Measurements from ENCODE around the gene HMGXB4. TPM values are rescaled to one million over a fixed set of nuclear protein-coding genes. Genes with fewer than 3 reads are reported as not detected.

HMGXB4 gene
- total RNA-seq, 1 donor from 2014 or later: 6.8 TPM

DNA sequence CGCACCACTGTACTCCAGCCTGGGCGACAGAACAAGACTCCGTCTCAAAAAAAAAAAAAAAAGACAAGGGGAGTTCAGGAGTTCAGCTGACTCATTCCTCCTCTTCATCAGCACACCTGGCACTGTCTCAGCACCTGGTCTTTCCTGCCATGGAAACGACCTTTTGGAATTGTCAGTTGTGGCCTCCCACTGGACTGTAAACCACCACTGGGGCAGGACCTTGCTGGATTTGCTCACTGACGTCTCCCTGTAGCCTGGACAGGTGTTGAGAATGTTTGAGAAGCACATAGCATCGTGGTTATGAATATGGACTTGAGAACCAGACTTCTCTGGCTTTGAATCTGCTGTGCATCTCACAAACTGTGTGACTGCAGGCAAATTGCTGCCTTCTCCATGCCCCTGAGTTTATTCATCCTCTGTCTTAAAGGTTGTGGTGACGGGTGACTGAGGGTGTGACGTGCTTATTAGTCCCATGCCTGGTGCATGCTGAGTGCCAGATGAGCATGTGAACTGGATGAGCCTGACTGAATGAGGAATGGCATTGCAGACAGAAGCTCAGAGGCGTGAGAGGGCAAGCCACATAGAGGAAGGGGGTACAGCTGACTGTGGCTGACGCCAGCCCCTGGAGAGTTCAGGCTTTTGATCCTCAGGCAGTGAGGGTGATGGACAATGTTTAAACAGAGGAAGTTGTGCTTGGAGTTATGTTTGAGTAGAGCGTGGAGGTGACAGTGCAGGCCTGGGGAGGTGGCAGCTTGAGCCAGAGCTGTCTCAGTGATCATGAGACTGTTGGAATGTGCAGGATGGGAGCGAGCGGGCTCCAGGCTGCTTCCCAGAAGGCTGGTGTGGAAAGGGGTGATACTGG lies 55.1 kb downstream of the HMGXB4 start:
- Histone ChIP-seq H3K27ac (peak overlapping the region; percentile 77 to 89), H3K9me3 (no peaks in the 10 kb centered on the region), H3K4me3 (no peak overlapping the region), H3K4me1 (peaks cover 5 to 41% of the 10 kb centered on the region in 2 donors), H3K36me3 (peaks cover 0 to 2% of the 10 kb centered on the region in 2 donors), H3K27me3 (no peaks in the 10 kb centered on the region)
- TF ChIP-seq, protein P1, sequence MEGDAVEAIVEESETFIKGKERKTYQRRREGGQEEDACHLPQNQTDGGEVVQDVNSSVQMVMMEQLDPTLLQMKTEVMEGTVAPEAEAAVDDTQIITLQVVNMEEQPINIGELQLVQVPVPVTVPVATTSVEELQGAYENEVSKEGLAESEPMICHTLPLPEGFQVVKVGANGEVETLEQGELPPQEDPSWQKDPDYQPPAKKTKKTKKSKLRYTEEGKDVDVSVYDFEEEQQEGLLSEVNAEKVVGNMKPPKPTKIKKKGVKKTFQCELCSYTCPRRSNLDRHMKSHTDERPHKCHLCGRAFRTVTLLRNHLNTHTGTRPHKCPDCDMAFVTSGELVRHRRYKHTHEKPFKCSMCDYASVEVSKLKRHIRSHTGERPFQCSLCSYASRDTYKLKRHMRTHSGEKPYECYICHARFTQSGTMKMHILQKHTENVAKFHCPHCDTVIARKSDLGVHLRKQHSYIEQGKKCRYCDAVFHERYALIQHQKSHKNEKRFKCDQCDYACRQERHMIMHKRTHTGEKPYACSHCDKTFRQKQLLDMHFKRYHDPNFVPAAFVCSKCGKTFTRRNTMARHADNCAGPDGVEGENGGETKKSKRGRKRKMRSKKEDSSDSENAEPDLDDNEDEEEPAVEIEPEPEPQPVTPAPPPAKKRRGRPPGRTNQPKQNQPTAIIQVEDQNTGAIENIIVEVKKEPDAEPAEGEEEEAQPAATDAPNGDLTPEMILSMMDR (IDR thresholded peaks at IDR 0.05): no peak
- peak in 1 of 2 donors; percentile 61 for DNase-seq (ENCODE audit: low spot score in 2 of 2)
- intact Hi-C loops (cut with DNase I): loop anchor here (1.0 kb wide), 1 partner anchor 12 kb away; no protein-coding TSS in a partner anchor

DNA sequence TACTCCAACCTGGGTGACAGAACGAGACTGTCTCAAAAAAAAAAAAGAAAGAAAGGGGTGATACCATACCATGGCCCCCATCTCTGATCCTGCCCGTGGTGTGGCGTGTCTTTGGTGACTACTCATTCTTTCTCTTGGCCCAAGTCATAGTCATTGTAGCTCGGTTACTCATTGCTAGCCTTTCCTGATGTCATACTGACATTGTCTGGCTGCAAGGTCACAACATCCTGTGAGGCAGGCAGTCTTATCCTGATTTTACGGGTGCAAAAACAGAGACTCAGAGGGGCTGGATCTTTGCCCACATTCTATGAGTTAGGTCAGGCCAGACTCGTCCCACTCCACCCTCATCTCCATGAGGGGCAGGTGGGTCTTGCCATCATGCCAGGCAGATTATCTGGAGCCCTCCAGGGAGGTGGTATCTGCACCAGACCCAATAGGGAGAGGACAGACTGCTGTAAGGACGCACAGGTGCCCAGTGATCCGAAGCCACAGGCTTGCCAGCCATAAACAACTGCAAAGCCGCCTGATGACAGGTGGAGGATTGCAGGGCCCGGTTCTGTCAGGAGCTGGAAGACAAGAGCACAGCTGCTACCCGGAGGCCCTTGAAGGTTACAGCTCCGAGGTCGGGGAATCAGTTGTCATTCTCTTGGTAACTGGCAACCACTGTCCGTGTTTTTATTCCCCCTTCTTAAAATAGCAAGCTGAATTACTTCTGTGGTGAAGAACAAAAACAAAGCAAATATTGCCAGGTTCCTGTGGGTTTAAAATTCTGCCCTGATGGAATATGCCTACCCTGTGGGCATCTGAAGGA lies 56.2 kb downstream of the HMGXB4 start:
- intact Hi-C loops (cut with DNase I): loop anchor here (1.0 kb wide), 1 partner anchor 13 kb away; no protein-coding TSS in a partner anchor
- H3K4me1 ChIP-seq: peaks cover 5 to 41% of the 10 kb centered on the region in 2 donors
- DNase-seq (ENCODE audit: low spot score in 2 of 2): peak; percentile 35 to 88
- TF ChIP-seq, protein P1 (IDR thresholded peaks at IDR 0.05): no peak
- H3K4me3 ChIP-seq: peak overlapping the region in 1 of 2 donors; percentile 15
- peak overlapping the region; percentile 77 to 89 for H3K27ac ChIP-seq
- H3K9me3 ChIP-seq: no peaks in the 10 kb centered on the region
- peaks cover 8 to 13% of the 10 kb centered on the region in 2 donors for H3K36me3 ChIP-seq
- H3K27me3 ChIP-seq: no peaks in the 10 kb centered on the region

DNA sequence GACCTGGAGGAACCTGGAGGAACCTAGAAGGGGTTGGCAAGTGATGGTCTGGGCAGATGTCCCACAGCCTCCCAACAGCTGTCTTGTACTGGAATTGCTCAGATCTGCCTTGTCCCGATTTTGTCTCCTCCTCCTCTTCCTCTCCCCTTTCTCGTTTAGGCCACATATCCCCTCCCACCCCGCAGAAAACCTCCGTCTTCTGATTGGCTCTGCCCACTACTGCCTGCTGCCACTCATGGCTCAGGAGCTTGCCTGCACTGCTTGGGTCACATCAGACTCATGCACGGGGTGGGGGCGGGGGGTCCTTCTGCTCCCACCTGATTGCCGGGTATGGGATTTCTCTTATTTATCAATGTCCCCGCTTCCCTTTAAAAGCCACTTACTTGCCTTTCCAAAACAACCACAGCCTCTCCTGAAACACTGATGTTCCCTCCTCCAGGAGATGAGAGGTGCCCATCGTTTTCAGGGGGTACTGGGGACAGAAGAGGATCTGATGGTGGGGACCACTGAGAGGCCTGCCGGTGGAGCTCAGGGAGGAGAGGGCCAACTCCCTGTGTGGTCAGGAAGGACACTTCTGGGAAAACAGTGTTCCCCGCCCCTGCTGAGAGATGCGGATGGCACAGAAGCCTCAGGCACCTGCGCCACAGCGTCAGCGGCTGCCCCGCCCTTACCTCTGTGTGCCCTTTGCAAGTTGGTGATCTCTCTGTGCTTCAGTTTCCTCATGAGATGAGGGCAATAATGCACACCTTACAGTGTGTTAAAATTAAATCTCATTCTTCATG lies 57.1 kb downstream of the HMGXB4 start:
- Histone ChIP-seq H3K36me3 (peaks cover 17 to 21% of the 10 kb centered on the region in 2 donors), H3K9me3 (no peaks in the 10 kb centered on the region), H3K4me3 (no peak overlapping the region), H3K27ac (peak overlapping the region; percentile 77 to 89), H3K27me3 (no peaks in the 10 kb centered on the region), H3K4me1 (peaks cover 5 to 41% of the 10 kb centered on the region in 2 donors)
- intact Hi-C loops (cut with DNase I): no loop called here
- TF ChIP-seq, protein P1 (IDR thresholded peaks at IDR 0.05): no peak
- peak in 1 of 2 donors; percentile 59 for DNase-seq (ENCODE audit: low spot score in 2 of 2)

DNA sequence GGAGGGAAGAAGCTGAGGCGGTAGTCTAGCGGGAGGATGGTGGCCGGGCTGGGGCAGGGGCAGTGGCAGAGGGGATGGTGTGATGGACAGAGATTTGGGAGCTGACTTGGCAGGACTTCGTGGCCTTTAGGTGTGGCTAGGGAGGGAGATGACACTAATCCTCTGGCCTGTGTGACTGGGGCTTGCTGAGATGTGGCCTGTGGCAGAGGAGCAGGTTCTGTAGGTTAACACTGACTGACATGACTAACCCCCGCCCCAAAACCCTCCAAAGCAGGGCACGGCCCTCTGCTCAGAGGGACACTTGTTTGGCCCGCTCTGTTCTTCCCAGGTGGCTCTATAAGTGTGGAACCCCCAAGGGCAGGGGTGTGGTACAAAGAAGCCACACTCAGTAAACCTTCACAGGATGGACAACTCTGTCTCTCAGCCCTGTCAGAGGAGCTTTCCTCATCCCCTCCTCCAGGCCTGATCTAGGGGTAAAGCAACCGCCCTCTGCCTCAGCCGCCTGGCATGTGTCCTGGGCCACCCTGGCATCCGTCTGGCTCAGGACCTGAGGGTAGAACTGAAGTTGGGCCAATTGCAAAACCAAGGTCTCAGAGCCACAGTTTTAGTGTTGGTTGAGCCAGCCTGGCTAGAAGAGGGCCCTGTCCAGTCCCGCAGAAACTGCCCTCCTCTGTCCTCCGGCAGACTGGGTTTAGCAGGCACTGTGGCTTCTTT lies 58.0 kb downstream of the HMGXB4 start:
- H3K27ac ChIP-seq: peak overlapping the region; percentile 77 to 89
- peaks cover 26 to 30% of the 10 kb centered on the region in 2 donors for H3K36me3 ChIP-seq
- H3K4me3 ChIP-seq: no peak overlapping the region
- H3K27me3 ChIP-seq: no peaks in the 10 kb centered on the region
- TF ChIP-seq, protein P1 (IDR thresholded peaks at IDR 0.05): no peak
- H3K4me1 ChIP-seq: peaks cover 5 to 41% of the 10 kb centered on the region in 2 donors
- peak in 1 of 2 donors; percentile 75 for DNase-seq (ENCODE audit: low spot score in 2 of 2)
- H3K9me3 ChIP-seq: no peaks in the 10 kb centered on the region
- intact Hi-C loops (cut with DNase I): no loop called here
